Esophagus muscularis mucosa (tissue), 3 donors: ENCODE data around the gene RBMS1.

Source experiments
- CTCF ChIP-seq, 3 experiments: fragments of 200-600 bp in 2 of 3; fragments of 450-650 bp in 1 of 3; sonication (generic) in 2 of 3; IDR thresholded peaks; one replicate each; pipeline ENCODE4 v1.5.1; 2017 to 2019; ENCODE audit warnings: antibody characterized with exemption in 3 of 3, mild to moderate bottlenecking in 2 of 3, moderate library complexity in 1 of 3
- POLR2A ChIP-seq: fragments of 450-650 bp; IDR thresholded peaks from one replicate; pipeline ENCODE4 v1.6.1; 2017; ENCODE audit warnings: antibody characterized with exemption, moderate library complexity, mild to moderate bottlenecking, low read depth

GRCh38 chr2:160368988-160369930, 124.3 kb downstream of the RBMS1 start:
- no peak for TF ChIP-seq CTCF (IDR thresholded peaks at IDR 0.05)
- no peak for TF ChIP-seq POLR2A
